Mesothelial cell of epicardium (in vitro differentiated cells): ENCODE measurements around the gene SYNGR4. TPM values are rescaled to one million over a fixed set of nuclear protein-coding genes. Genes with fewer than 3 reads are reported as not detected.

Experiments
- DNase-seq, 2 experiments: peaks; one replicate each; pipeline ENCODE4 v3.0.0; 2021; ENCODE audit warnings: low spot score in 2 of 2; ENCODE audit not compliant: unreplicated experiment in 2 of 2
- H3K27ac Mint-ChIP-seq: 2 replicates; pipeline ENCODE4 v1.8.0; 2021; ENCODE audit warnings: mixed read lengths
- H3K27me3 Mint-ChIP-seq: 2 replicates; pipeline ENCODE4 v1.8.0; 2021; ENCODE audit warnings: low read depth, mixed read lengths
- H3K36me3 Mint-ChIP-seq: 2 replicates; pipeline ENCODE4 v1.8.0; 2021; ENCODE audit warnings: mixed read lengths
- H3K4me1 Mint-ChIP-seq: 2 replicates; pipeline ENCODE4 v1.8.0; 2021; ENCODE audit warnings: mixed read lengths
- H3K4me3 Mint-ChIP-seq: 2 replicates; pipeline ENCODE4 v1.8.0; 2021; ENCODE audit warnings: mild to moderate bottlenecking, moderate library complexity, mixed read lengths
- H3K9me3 Mint-ChIP-seq: 2 replicates; pipeline ENCODE4 v1.8.0; 2021; ENCODE audit warnings: mixed read lengths
- CTCF ChIP-seq: fragments of 200-600 bp; sonication (generic); IDR thresholded peaks from one replicate; pipeline ENCODE4 v1.5.0; 2021; ENCODE audit warnings: antibody characterized with exemption; ENCODE audit not compliant: unreplicated experiment
- total RNA-seq: library from RNA; stranded (reverse); gene quantifications from 3 replicates; pipeline ENCODE4 v1.2.1, GENCODE V29; 2021

Gene SYNGR4
- total RNA-seq, 1 donor from 2014 or later = not detected

- no peaks in the 10 kb centered on the region for H3K27me3 Mint-ChIP-seq
- peak overlapping the region; percentile 84 for H3K4me3 Mint-ChIP-seq
- peak overlapping the region; percentile 99 for H3K27ac Mint-ChIP-seq
- no peaks in the 10 kb centered on the region for H3K9me3 Mint-ChIP-seq
- no peak for TF ChIP-seq CTCF
- H3K4me1 Mint-ChIP-seq = peaks cover 56% of the 10 kb centered on the region
- no peaks in the 10 kb centered on the region for H3K36me3 Mint-ChIP-seq
- DNase-seq = peak; percentile 99
Measured at GRCh38 chr19:48321622-48322591, 42.3 kb upstream of the SYNGR4 start.

GRCh38 chr19:48325265-48325910, 38.8 kb upstream of the SYNGR4 start, which contains the start of gene EMP3:
Gene EMP3, plus strand, starts transcription at chr19:48325552. Its CDS starts 1,293 bp downstream, at chr19:48326845.
- H3K4me1 Mint-ChIP-seq = peaks cover 61% of the 10 kb centered on the region
- peak; percentile 74 to 83 for DNase-seq
- H3K9me3 Mint-ChIP-seq = no peaks in the 10 kb centered on the region
- peaks cover 6% of the 10 kb centered on the region for H3K36me3 Mint-ChIP-seq
- H3K4me3 Mint-ChIP-seq = peak within 1 kb of the TSS; percentile 73
- peak within 1 kb of the TSS; percentile 91 for H3K27ac Mint-ChIP-seq
- no peaks in the 10 kb centered on the region for H3K27me3 Mint-ChIP-seq
- TF ChIP-seq CTCF = no peak

GRCh38 chr19:48329167-48329891, 34.8 kb upstream of the SYNGR4 start:
- peaks cover 59% of the 10 kb centered on the region for H3K4me1 Mint-ChIP-seq
- no peaks in the 10 kb centered on the region for H3K9me3 Mint-ChIP-seq
- TF ChIP-seq CTCF = no peak
- no peak for DNase-seq
- no peaks in the 10 kb centered on the region for H3K27me3 Mint-ChIP-seq
- peak overlapping the region; percentile 85 for H3K4me3 Mint-ChIP-seq
- H3K27ac Mint-ChIP-seq = peak overlapping the region; percentile 85
- peaks cover 6% of the 10 kb centered on the region for H3K36me3 Mint-ChIP-seq

- H3K4me3 Mint-ChIP-seq = peak overlapping the region; percentile 85
- peaks cover 55% of the 10 kb centered on the region for H3K4me1 Mint-ChIP-seq
- no peaks in the 10 kb centered on the region for H3K27me3 Mint-ChIP-seq
- peaks cover 6% of the 10 kb centered on the region for H3K36me3 Mint-ChIP-seq
- peak; percentile 54 to 83 for DNase-seq
- no peak for TF ChIP-seq CTCF
- peak overlapping the region; percentile 85 for H3K27ac Mint-ChIP-seq
- H3K9me3 Mint-ChIP-seq = no peaks in the 10 kb centered on the region
Measured at GRCh38 chr19:48330012-48330681, 34.0 kb upstream of the SYNGR4 start.

- H3K27me3 Mint-ChIP-seq = no peaks in the 10 kb centered on the region
Measured at GRCh38 chr19:48332351-48332661, 31.9 kb upstream of the SYNGR4 start.

More at GRCh38 chr19:48332351-48332661, 31.9 kb upstream of the SYNGR4 start:
- Mint-ChIP-seq H3K9me3 (no peaks in the 10 kb centered on the region), H3K27ac (peak overlapping the region; percentile 97), H3K4me1 (peaks cover 37% of the 10 kb centered on the region), H3K36me3 (peaks cover 6% of the 10 kb centered on the region), H3K4me3 (peak overlapping the region; percentile 74)
- no peak for DNase-seq
- TF ChIP-seq CTCF = no peak
